HCT116 (cell line): ENCODE data around the gene PRKN. TPM values are rescaled to one million over a fixed set of nuclear protein-coding genes. Genes with fewer than 3 reads are reported as not detected.

Experiments used
- ATAC-seq: fragments of 200-7000 bp; cut with Tn5 transposase; 2 replicates; pipeline ENCODE4 v1.9.1; 2020; ENCODE audit warnings: mild to moderate bottlenecking, moderate library complexity
- BruUV-seq: library from RNA; stranded (reverse); fragments of 400-500 nt; replicated peaks from 2 replicates; lab custom pipeline; 2021; lab: Mats Ljungman, UMichigan
- CTCF ChIA-PET: fragments of 300-600 bp; sonication (Branson Sonifier 250); formaldehyde crosslinking; loops from one replicate; lab custom pipeline; 2021; ENCODE audit warnings: antibody characterized with exemption; lab: Charles Lee
- POLR2A ChIA-PET: fragments of 300-600, 350-600 bp; sonication (Branson Sonifier 250); formaldehyde crosslinking; loops from one replicate; lab custom pipeline; 2021; ENCODE audit warnings: antibody characterized with exemption; lab: Charles Lee
- RAD21 ChIA-PET, 2 experiments: fragments of 300-600 bp; sonication (Branson Sonifier 250); formaldehyde crosslinking; loops; one replicate each; lab custom pipeline; 2023; ENCODE audit warnings: low total read pairs in 2 of 2; ENCODE audit not compliant: uncharacterized antibody in 2 of 2, unreplicated experiment in 2 of 2, low non-redundant PET in 1 of 2; lab: Charles Lee
- DNase-seq: peaks from one replicate; pipeline ENCODE4 v3.0.0-alpha.2; 2010; ENCODE audit warnings: low read depth, low spot score
- H2AFZ ChIP-seq: fragments of 200-600 bp; shearing (Covaris generic), sonication (generic); 2 replicates; pipeline ENCODE4 v1.6.1; 2017; ENCODE audit warnings: low read depth, mixed run types, mixed read lengths, antibody characterized with exemption, low read length; ENCODE audit not compliant: poor library complexity, severe bottlenecking
- H3K27ac ChIP-seq: 2 replicates; pipeline ENCODE4 v1.5.1; 2012; ENCODE audit warnings: low read depth, low read length
- H3K27me3 ChIP-seq: fragments of 200-600 bp; sonication (generic); 2 replicates; pipeline ENCODE4 v1.6.1; 2016; ENCODE audit warnings: mixed run types, low read length, mixed read lengths; ENCODE audit not compliant: insufficient read depth
- H3K36me3 ChIP-seq, 2 experiments: fragments of 200-500 bp in 1 of 2; fragments of 200-600 bp in 1 of 2; sonication (Bioruptor generic) in 1 of 2; sonication (generic) in 1 of 2; 2 replicates each; pipeline versions ENCODE4 v1.5.1 to v1.6.1; 2014 to 2016; ENCODE audit warnings: low read length in 2 of 2, inconsistent platforms in 1 of 2, mixed read lengths in 1 of 2, mixed run types in 1 of 2; ENCODE audit not compliant: insufficient read depth in 2 of 2, control insufficient read depth in 1 of 2
- H3K4me1 ChIP-seq, 2 experiments: fragments of 200-600 bp in 1 of 2; sonication (generic) in 1 of 2; 2 replicates each; pipeline versions ENCODE4 v1.5.1 to v1.6.1; 2012 to 2017; ENCODE audit warnings: low read length in 2 of 2, inconsistent platforms in 1 of 2, mild to moderate bottlenecking in 1 of 2, mixed read lengths in 1 of 2, mixed run types in 1 of 2, moderate library complexity in 1 of 2; ENCODE audit not compliant: insufficient read depth in 2 of 2, control insufficient read depth in 1 of 2
- H3K4me2 ChIP-seq: fragments of 200-600 bp; sonication (generic); 2 replicates; pipeline ENCODE4 v1.6.1; 2017; ENCODE audit warnings: mixed run types, low read length, mixed read lengths
- H3K4me3 ChIP-seq, 2 experiments: fragments of 200-600 bp in 1 of 2; sonication (generic) in 1 of 2; replicated peaks in 1 of 2; 2 replicates each; pipeline ENCODE4 v1.5.1; 2011 to 2016; ENCODE audit warnings: low read length in 2 of 2, control low read depth in 1 of 2, low read depth in 1 of 2, mild to moderate bottlenecking in 1 of 2, mixed read lengths in 1 of 2, mixed run types in 1 of 2
- H3K79me2 ChIP-seq: fragments of 200-600 bp; sonication (generic); 2 replicates; pipeline ENCODE4 v1.6.1; 2017; ENCODE audit warnings: mild to moderate bottlenecking, mixed run types, low read length, moderate library complexity, mixed read lengths; ENCODE audit not compliant: insufficient read depth
- H3K9ac ChIP-seq: fragments of 200-600 bp; sonication (generic); 2 replicates; pipeline ENCODE4 v1.6.1; 2016; ENCODE audit warnings: low read length, mixed read lengths
- H3K9me2 ChIP-seq: fragments of 200-600 bp; sonication (generic), shearing (Covaris generic); 2 replicates; pipeline ENCODE4 v1.6.1; 2017; ENCODE audit warnings: mixed run types, mild to moderate bottlenecking, moderate library complexity; ENCODE audit not compliant: insufficient read depth
- H3K9me3 ChIP-seq, 2 experiments: fragments of 200-500 bp in 1 of 2; fragments of 200-600 bp in 1 of 2; sonication (Bioruptor generic) in 1 of 2; sonication (generic) in 1 of 2; 2 replicates each; pipeline ENCODE4 v1.6.1; 2014 to 2017; ENCODE audit warnings: low read length in 2 of 2, mixed read lengths in 2 of 2, inconsistent platforms in 1 of 2, low read depth in 1 of 2, mild to moderate bottlenecking in 1 of 2, mixed run types in 1 of 2, moderate library complexity in 1 of 2; ENCODE audit not compliant: control insufficient read depth in 1 of 2, insufficient read depth in 1 of 2
- H4K20me1 ChIP-seq: fragments of 200-600 bp; sonication (generic), shearing (Covaris generic); 2 replicates; pipeline ENCODE4 v1.6.1; 2017; ENCODE audit warnings: mixed run types, mild to moderate bottlenecking, moderate library complexity; ENCODE audit not compliant: insufficient read depth
- CBX3 ChIP-seq: IDR thresholded peaks from 2 replicates; pipeline ENCODE4 v1.6.1; 2012; ENCODE audit warnings: low read depth
- CEBPB ChIP-seq: IDR thresholded peaks from 2 replicates; pipeline ENCODE4 v1.6.1; 2012; ENCODE audit warnings: low read depth
- ELF1 ChIP-seq: IDR thresholded peaks from 2 replicates; pipeline ENCODE4 v1.6.1; 2012; ENCODE audit warnings: low read depth, borderline replicate concordance
- EZH2 ChIP-seq: fragments of 200-600 bp; sonication (generic); IDR thresholded peaks from 2 replicates; pipeline ENCODE4 v1.6.1; 2017; ENCODE audit warnings: antibody characterized with exemption, mixed run types
- FOSL1 ChIP-seq: IDR thresholded peaks from 2 replicates; pipeline ENCODE4 v1.6.1; 2012; ENCODE audit warnings: low read depth
- MAX ChIP-seq: IDR thresholded peaks from 2 replicates; pipeline ENCODE4 v1.6.1; 2012
- POLR2A ChIP-seq: IDR thresholded peaks from 2 replicates; pipeline ENCODE4 v1.7.0; 2011; ENCODE audit warnings: borderline replicate concordance; ENCODE audit not compliant: insufficient read depth, insufficient read length; ENCODE audit errors: extremely low read depth
- SIN3A ChIP-seq: IDR thresholded peaks from 2 replicates; pipeline ENCODE4 v1.6.1; 2012; ENCODE audit warnings: low read depth
- SRF ChIP-seq: IDR thresholded peaks from 2 replicates; pipeline ENCODE4 v1.6.1; 2012; ENCODE audit warnings: low read depth
- TCF7L2 ChIP-seq: IDR thresholded peaks from 2 replicates; pipeline ENCODE4 v1.7.0; 2011; ENCODE audit warnings: borderline replicate concordance, inconsistent platforms; ENCODE audit not compliant: insufficient read depth, insufficient read length; ENCODE audit errors: extremely low read depth
- YY1 ChIP-seq: IDR thresholded peaks from 2 replicates; pipeline ENCODE4 v1.6.1; 2011; ENCODE audit warnings: low read length, low read depth, moderate library complexity, mild to moderate bottlenecking; ENCODE audit not compliant: insufficient replicate concordance; ENCODE audit errors: extremely low read depth
- ZNF274 ChIP-seq: fragments of 200-500 bp; sonication (Bioruptor generic); IDR thresholded peaks from 2 replicates; pipeline ENCODE4 v1.6.1; 2014; ENCODE audit warnings: mild to moderate bottlenecking, low read depth, low read length, inconsistent platforms
- intact Hi-C: fragments of 100-400 bp; cut with micrococcal nuclease; formaldehyde crosslinking; loops from 2 replicates; pipeline ENCODE4 v1.10.0; 2022
- total RNA-seq: library from RNA; stranded (reverse); gene quantifications from one replicate; pipeline ENCODE4 v1.2.1, GENCODE V29; 2021; ENCODE audit not compliant: unreplicated experiment

The PRKN gene
- total RNA-seq, 1 experiment from 2014 or later, result 2.6 TPM

GRCh38 chr6:162154001-162154400, 573.6 kb downstream of the PRKN start:
- no peak for DNase-seq
- no peak for ATAC-seq

DNA sequence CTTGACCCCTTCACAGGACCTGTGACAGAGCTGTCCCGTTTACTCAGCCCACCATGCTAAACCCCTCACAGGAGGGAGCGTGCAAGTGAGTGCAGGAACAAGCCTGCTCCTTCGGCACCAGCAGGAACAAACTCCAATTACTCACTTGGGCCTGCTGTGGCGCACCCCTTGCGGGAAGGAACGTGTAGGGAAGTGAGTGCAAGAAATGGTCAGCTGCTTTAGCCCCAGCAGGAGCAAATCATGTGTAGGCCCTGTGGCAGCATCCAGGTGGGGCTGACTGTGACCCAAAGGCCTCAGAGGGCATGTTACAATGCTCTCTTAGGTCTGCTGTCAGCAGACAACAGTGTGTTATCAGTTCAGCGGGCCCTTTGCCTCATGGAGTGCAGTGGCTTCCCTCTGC, 574.4 kb downstream of the PRKN start:
- H4K20me1 ChIP-seq, result no peaks in the 10 kb centered on the region
- no peak overlapping the region for H3K27ac ChIP-seq
- intact Hi-C loops, result no loop called here
- no peak overlapping the region for H2AFZ ChIP-seq
- ATAC-seq, result no peak
- RAD21 ChIA-PET, result no interaction called here
- H3K4me3 ChIP-seq, result no peak overlapping the region
- no peaks in the 10 kb centered on the region for H3K9me3 ChIP-seq
- no peak overlapping the region for H3K9ac ChIP-seq
- H3K4me2 ChIP-seq, result no peak overlapping the region
- POLR2A ChIA-PET, result no interaction called here
- no peaks in the 10 kb centered on the region for H3K4me1 ChIP-seq
- no peaks in the 10 kb centered on the region for H3K27me3 ChIP-seq
- H3K79me2 ChIP-seq, result no peaks in the 10 kb centered on the region
- TF ChIP-seq CBX3 (no peak), TCF7L2 (no peak), POLR2A (no peak), ELF1 (no peak), SRF (no peak), ZNF274 (no peak), EZH2 (no peak), CEBPB (no peak), YY1 (no peak), MAX (no peak), FOSL1 (no peak)
- TF ChIP-seq, all 23 proteins: peak for 0
- no TSS peak for BruUV-seq
- Histone ChIP-seq H3K36me3 (no peaks in the 10 kb centered on the region), H3K9me2 (no peaks in the 10 kb centered on the region)
- CTCF ChIA-PET, result no interaction called here
- no peak for DNase-seq

More at GRCh38 chr6:162154001-162154400, 573.6 kb downstream of the PRKN start:
- BruUV-seq, result no TSS peak
- Histone ChIP-seq H3K9ac (no peak overlapping the region), H3K4me3 (no peak overlapping the region), H3K27me3 (no peaks in the 10 kb centered on the region), H3K4me1 (no peaks in the 10 kb centered on the region), H2AFZ (no peak overlapping the region), H3K9me3 (no peaks in the 10 kb centered on the region), H3K4me2 (no peak overlapping the region), H3K27ac (no peak overlapping the region), H3K9me2 (no peaks in the 10 kb centered on the region), H4K20me1 (no peaks in the 10 kb centered on the region), H3K79me2 (no peaks in the 10 kb centered on the region), H3K36me3 (no peaks in the 10 kb centered on the region)
- ChIA-PET POLR2A (no interaction called here), RAD21 (no interaction called here), CTCF (no interaction called here)
- intact Hi-C loops, result no loop called here
- TF ChIP-seq CBX3 (no peak), SIN3A (no peak)
